ENCODE data around the gene KCNB1. TPM values are rescaled to one million over a fixed set of nuclear protein-coding genes. Genes with fewer than 3 reads are reported as not detected.

KCNB1 gene
- total and polyA plus RNA-seq, 2 experiments from 2014 or later, result 0.11 to 0.13 TPM

GRCh38 chr20:49352751-49353150 is 129.7 kb downstream of the KCNB1 start:
- Histone ChIP-seq H3K4me2 (ENCODE audit: unreplicated experiment) (no peak overlapping the region), H3K36me3 (ENCODE audit: low read depth) (no peaks in the 10 kb centered on the region), H3K27ac (no peak overlapping the region), H3K79me2 (ENCODE audit: insufficient read depth) (no peaks in the 10 kb centered on the region), H3K4me1 (ENCODE audit: insufficient read depth) (no peaks in the 10 kb centered on the region), H3F3A (ENCODE audit: insufficient read depth) (0 out of 2 replicates have a peak, but pooled peaks cover 5% of the 10 kb centered on the region), H3K4me3 (no peak overlapping the region), H3K27me3 (replicated peaks; ENCODE audit: insufficient read depth) (no peaks in the 10 kb centered on the region), H3K9ac (no peak overlapping the region), H2AFZ (no peak overlapping the region), H3K9me3 (ENCODE audit: low read depth) (no peaks in the 10 kb centered on the region), H4K20me1 (ENCODE audit: insufficient read depth) (no peaks in the 10 kb centered on the region), H3K9me2 (ENCODE audit: insufficient read depth) (no peaks in the 10 kb centered on the region)
- DNase-seq, result no peak
- TF ChIP-seq EZH2phosphoT487 (IDR thresholded peaks at IDR 0.05; ENCODE audit: insufficient read depth, low read depth) (no peak), EZH2 (IDR thresholded peaks at IDR 0.05; ENCODE audit: insufficient read depth, poor library complexity, severe bottlenecking) (no peak)
- in situ Hi-C loops (cut with MboI), result no loop called here
- 48 to 54% methylated on average over 4 of the region's 4 CpGs for WGBS, 2 experiments (ENCODE audit: low coverage in 1 of 2, low lambda C conversion rate in 2 of 2, missing lambda C conversion rate in 2 of 2)

GRCh38 chr20:49351775-49352174 is 130.7 kb downstream of the KCNB1 start:
- Histone ChIP-seq H3K9me2 (ENCODE audit: insufficient read depth) (no peaks in the 10 kb centered on the region), H3K9ac (no peak overlapping the region), H3K27ac (no peak overlapping the region), H3K27me3 (replicated peaks; ENCODE audit: insufficient read depth) (no peaks in the 10 kb centered on the region), H3K4me2 (ENCODE audit: unreplicated experiment) (no peak overlapping the region), H3F3A (ENCODE audit: insufficient read depth) (peaks cover 5% of the 10 kb centered on the region; the same call in 1 of the 2 replicates), H3K79me2 (ENCODE audit: insufficient read depth) (no peaks in the 10 kb centered on the region), H3K4me1 (ENCODE audit: insufficient read depth) (no peaks in the 10 kb centered on the region), H4K20me1 (ENCODE audit: insufficient read depth) (no peaks in the 10 kb centered on the region), H3K9me3 (ENCODE audit: low read depth) (no peaks in the 10 kb centered on the region), H2AFZ (no peak overlapping the region), H3K4me3 (no peak overlapping the region), H3K36me3 (ENCODE audit: low read depth) (no peaks in the 10 kb centered on the region)
- no peak for TF ChIP-seq EZH2 (IDR thresholded peaks at IDR 0.05; ENCODE audit: insufficient read depth, poor library complexity, severe bottlenecking)
- DNase-seq, result no peak
- 66 to 80% methylated on average over 4 of the region's 4 CpGs for WGBS, 2 experiments (ENCODE audit: low coverage in 1 of 2, low lambda C conversion rate in 2 of 2, missing lambda C conversion rate in 2 of 2)
- in situ Hi-C loops (cut with MboI), result no loop called here

- 66 to 70% methylated on average over 3 of the region's 3 CpGs for WGBS, 2 experiments (ENCODE audit: low coverage in 1 of 2, low lambda C conversion rate in 2 of 2, missing lambda C conversion rate in 2 of 2)
- Histone ChIP-seq H3K4me2 (ENCODE audit: unreplicated experiment) (no peak overlapping the region), H3F3A (ENCODE audit: insufficient read depth) (peaks cover 16% of the 10 kb centered on the region), H3K9ac (no peak overlapping the region), H3K27me3 (replicated peaks; ENCODE audit: insufficient read depth) (no peaks in the 10 kb centered on the region), H3K36me3 (ENCODE audit: low read depth) (no peaks in the 10 kb centered on the region), H3K27ac (no peak overlapping the region), H3K4me1 (ENCODE audit: insufficient read depth) (peaks cover 17% of the 10 kb centered on the region), H4K20me1 (ENCODE audit: insufficient read depth) (no peaks in the 10 kb centered on the region), H3K9me2 (ENCODE audit: insufficient read depth) (no peaks in the 10 kb centered on the region), H3K9me3 (ENCODE audit: low read depth) (no peaks in the 10 kb centered on the region), H2AFZ (no peak overlapping the region), H3K79me2 (ENCODE audit: insufficient read depth) (no peaks in the 10 kb centered on the region), H3K4me3 (no peak overlapping the region)
- peak; percentile 74 for DNase-seq
- in situ Hi-C loops (cut with MboI), result loop anchor here (25.0 kb wide), 1 partner anchor 488 kb away; no protein-coding TSS in a partner anchor
- no peak for TF ChIP-seq EZH2phosphoT487 (IDR thresholded peaks at IDR 0.05; ENCODE audit: insufficient read depth, low read depth)
- TF ChIP-seq EZH2 (IDR thresholded peaks at IDR 0.05; ENCODE audit: insufficient read depth, poor library complexity, severe bottlenecking), result no peak
Measured at GRCh38 chr20:49349694-49350252, 132.7 kb downstream of the KCNB1 start.

- 89 to 92% methylated on average over 1 of the region's 1 CpG for WGBS, 2 experiments (ENCODE audit: low coverage in 1 of 2, low lambda C conversion rate in 2 of 2, missing lambda C conversion rate in 2 of 2)
- Histone ChIP-seq H3K9me2 (ENCODE audit: insufficient read depth) (no peaks in the 10 kb centered on the region), H3K4me1 (ENCODE audit: insufficient read depth) (peaks cover 22% of the 10 kb centered on the region), H3F3A (ENCODE audit: insufficient read depth) (peaks cover 16% of the 10 kb centered on the region), H3K27ac (no peak overlapping the region), H3K4me2 (ENCODE audit: unreplicated experiment) (no peak overlapping the region), H3K9me3 (ENCODE audit: low read depth) (no peaks in the 10 kb centered on the region), H3K36me3 (ENCODE audit: low read depth) (no peaks in the 10 kb centered on the region), H4K20me1 (ENCODE audit: insufficient read depth) (no peaks in the 10 kb centered on the region), H3K79me2 (ENCODE audit: insufficient read depth) (no peaks in the 10 kb centered on the region), H3K9ac (no peak overlapping the region), H2AFZ (no peak overlapping the region), H3K27me3 (replicated peaks; ENCODE audit: insufficient read depth) (no peaks in the 10 kb centered on the region), H3K4me3 (no peak overlapping the region)
- in situ Hi-C loops (cut with MboI), result loop anchor here (25.0 kb wide), 1 partner anchor 488 kb away; no protein-coding TSS in a partner anchor
- DNase-seq, result no peak
- TF ChIP-seq EZH2 (IDR thresholded peaks at IDR 0.05; ENCODE audit: insufficient read depth, poor library complexity, severe bottlenecking), result no peak
- no peak for TF ChIP-seq EZH2phosphoT487 (IDR thresholded peaks at IDR 0.05; ENCODE audit: insufficient read depth, low read depth)
Measured at GRCh38 chr20:49349078-49349477, 133.4 kb downstream of the KCNB1 start.
